NOMO-1 (cell line): ENCODE data around the gene OR2V1.

Experiments used
- DNase-seq, 2 experiments: peaks; one replicate each; lab custom pipeline; 2025; ENCODE audit not compliant: unreplicated experiment in 2 of 2; lab: John Stamatoyannopoulos, UW

The OR2V1 gene

DNA sequence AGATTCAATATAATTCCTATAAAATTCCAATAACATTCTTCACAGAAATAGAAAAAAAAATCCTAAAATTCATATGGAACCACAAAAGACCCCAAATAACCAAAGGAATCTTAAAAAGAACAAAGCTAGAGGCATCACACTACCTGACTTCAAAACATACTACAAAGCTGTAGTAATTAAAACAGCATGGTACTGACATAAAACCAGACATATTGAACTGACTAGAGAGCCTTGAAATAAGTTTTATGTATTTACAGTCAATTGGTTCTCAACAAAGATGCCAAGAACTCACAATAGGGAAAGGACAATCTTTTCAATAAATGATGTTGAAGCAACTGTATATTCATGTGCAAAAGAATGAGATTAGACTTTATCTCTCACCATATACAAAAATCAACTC is 54.0 kb downstream of the OR2V1 start:
- DNase-seq, result no peak
